GM06990 (cell line): ENCODE measurements around the gene MCOLN2.

ENCODE experiments used
- DNase-seq: peaks from one replicate; pipeline ENCODE4 v3.0.0-alpha.2; 2011; ENCODE audit not compliant: insufficient read length; ENCODE audit errors: extremely low read depth
- H3K27me3 ChIP-seq: replicated peaks from 2 replicates; pipeline ENCODE4 v1.6.0; 2011; ENCODE audit warnings: low read length; ENCODE audit not compliant: control insufficient read depth, insufficient read depth
- H3K36me3 ChIP-seq: 2 replicates; pipeline ENCODE4 v1.5.1; 2011; ENCODE audit warnings: low read length; ENCODE audit not compliant: control insufficient read depth, insufficient read depth
- H3K4me3 ChIP-seq: replicated peaks from 2 replicates; pipeline ENCODE4 v1.5.1; 2011; ENCODE audit warnings: low read depth, mild to moderate bottlenecking, control low read depth, low read length
- CTCF ChIP-seq: IDR thresholded peaks from 2 replicates; pipeline ENCODE4 v1.5.1; 2011; ENCODE audit warnings: low read length, control low read depth, mild to moderate bottlenecking, inconsistent platforms; ENCODE audit not compliant: insufficient read depth, poor library complexity, severe bottlenecking

MCOLN2 gene

GRCh38 chr1:84928979-84929378 is 67.9 kb downstream of the MCOLN2 start:
- DNase-seq: no peak
- no peak for TF ChIP-seq CTCF
- H3K36me3 ChIP-seq: peaks cover 17% of the 10 kb centered on the region

GRCh38 chr1:84923317-84923716 is 73.6 kb downstream of the MCOLN2 start:
- no peak for DNase-seq
- H3K27me3 ChIP-seq: no peaks in the 10 kb centered on the region
- H3K36me3 ChIP-seq: peaks cover 9% of the 10 kb centered on the region; the same call in 1 of the 2 replicates
- H3K4me3 ChIP-seq: no peak overlapping the region
- no peak for TF ChIP-seq CTCF

More at GRCh38 chr1:84928979-84929378, 67.9 kb downstream of the MCOLN2 start:
- H3K4me3 ChIP-seq: no peak overlapping the region
- H3K27me3 ChIP-seq: no peaks in the 10 kb centered on the region

DNA sequence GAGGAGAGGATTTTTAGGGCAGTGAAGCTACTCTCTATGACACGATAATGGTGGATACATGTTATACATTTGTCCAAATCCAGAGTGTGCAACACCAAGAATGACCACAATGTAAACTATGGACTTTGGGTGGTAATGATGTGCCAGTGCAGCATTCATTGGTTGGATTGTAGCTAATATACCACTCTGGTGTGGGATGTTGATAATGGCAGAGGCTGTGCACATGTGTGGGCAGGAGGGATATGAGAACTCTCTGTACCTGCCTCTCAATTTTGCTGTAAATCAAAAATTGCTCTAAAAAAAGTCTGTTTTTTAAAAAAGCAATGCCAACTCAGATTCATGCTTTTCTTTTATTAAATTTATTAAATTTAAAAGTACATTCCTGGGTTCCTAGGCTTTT is 76.8 kb downstream of the MCOLN2 start:
- Histone ChIP-seq H3K36me3 (no peaks in the 10 kb centered on the region), H3K27me3 (no peaks in the 10 kb centered on the region), H3K4me3 (no peak overlapping the region)
- no peak for DNase-seq
- TF ChIP-seq CTCF: no peak

DNA sequence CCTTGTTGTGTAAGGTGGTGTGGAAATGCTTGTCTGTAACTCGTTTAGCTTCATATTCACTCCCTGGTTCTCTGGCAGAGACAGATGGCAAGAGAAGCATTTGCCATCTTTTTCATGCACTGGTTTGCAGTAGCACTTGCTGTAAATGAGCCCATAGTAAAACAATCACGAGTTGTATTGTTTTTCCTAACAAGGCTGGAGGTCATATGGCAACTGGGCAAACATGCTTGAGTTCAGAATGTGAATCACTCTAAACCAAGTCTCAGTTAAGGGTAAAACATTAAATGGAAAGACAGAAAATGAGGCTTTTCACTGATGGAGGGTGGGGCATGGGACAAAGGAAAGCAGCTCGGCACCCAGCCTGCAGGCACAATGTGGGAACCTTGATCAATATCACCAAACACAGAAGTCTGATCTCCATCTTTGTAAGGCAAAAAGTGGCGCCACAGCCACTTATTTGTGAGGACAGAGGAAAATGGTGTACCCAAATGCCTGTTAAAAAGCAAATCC is 77.4 kb downstream of the MCOLN2 start:
- TF ChIP-seq CTCF: no peak
- no peak for DNase-seq
- Histone ChIP-seq H3K36me3 (no peaks in the 10 kb centered on the region), H3K4me3 (no peak overlapping the region), H3K27me3 (no peaks in the 10 kb centered on the region)

- Histone ChIP-seq H3K27me3 (no peaks in the 10 kb centered on the region), H3K36me3 (no peaks in the 10 kb centered on the region), H3K4me3 (no peak overlapping the region)
- no peak for TF ChIP-seq CTCF
- no peak for DNase-seq
Measured at GRCh38 chr1:84918726-84919336, 78.1 kb downstream of the MCOLN2 start.

GRCh38 chr1:84916897-84917296 is 80.0 kb downstream of the MCOLN2 start:
- no peak for DNase-seq
- Histone ChIP-seq H3K36me3 (no peaks in the 10 kb centered on the region), H3K4me3 (no peak overlapping the region), H3K27me3 (no peaks in the 10 kb centered on the region)
- TF ChIP-seq CTCF: no peak
